GM19328 (cell line): ENCODE results near the gene FCN1.

ENCODE experiments used
- ATAC-seq: cut with Tn5 transposase; IDR thresholded peaks from one replicate; pipeline ENCODE4 v1.9.1; 2021; ENCODE audit warnings: mild to moderate bottlenecking, moderate library complexity; ENCODE audit not compliant: unreplicated experiment

The FCN1 gene

DNA sequence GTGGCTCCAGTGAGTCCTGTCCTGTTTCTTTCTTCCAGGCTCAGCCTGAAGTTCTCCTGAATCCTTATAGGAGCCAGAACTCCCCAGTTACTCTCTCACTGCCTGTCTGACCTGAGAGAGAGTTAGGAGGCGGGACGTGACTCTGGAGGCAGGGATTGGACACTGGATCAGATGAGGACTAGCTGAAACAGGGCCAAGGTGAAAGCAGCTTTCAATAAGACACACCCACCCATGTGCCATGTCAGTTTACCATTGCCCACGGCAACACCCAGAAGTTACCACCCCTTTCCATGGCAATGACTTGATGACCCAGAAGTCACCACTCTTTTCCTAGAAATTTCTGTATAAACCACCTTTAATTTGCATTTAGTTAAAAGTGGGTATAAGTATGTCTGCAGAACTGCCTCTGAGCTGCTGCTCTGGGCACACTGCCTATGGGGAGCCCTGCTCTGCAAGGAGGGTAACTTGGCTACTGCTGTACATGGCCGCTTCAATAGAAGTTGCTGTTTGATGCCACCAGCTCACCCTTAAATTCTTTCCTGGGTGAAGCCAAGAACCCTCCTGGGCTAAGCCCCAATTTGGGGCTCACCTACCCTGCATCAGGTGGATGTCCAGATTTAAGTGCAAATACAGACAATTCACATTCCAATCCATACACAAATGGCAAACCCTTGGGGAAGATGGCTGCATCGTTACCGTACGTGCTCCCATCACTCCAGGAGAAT is 23.4 kb downstream of the FCN1 start:
- no peak for ATAC-seq

DNA sequence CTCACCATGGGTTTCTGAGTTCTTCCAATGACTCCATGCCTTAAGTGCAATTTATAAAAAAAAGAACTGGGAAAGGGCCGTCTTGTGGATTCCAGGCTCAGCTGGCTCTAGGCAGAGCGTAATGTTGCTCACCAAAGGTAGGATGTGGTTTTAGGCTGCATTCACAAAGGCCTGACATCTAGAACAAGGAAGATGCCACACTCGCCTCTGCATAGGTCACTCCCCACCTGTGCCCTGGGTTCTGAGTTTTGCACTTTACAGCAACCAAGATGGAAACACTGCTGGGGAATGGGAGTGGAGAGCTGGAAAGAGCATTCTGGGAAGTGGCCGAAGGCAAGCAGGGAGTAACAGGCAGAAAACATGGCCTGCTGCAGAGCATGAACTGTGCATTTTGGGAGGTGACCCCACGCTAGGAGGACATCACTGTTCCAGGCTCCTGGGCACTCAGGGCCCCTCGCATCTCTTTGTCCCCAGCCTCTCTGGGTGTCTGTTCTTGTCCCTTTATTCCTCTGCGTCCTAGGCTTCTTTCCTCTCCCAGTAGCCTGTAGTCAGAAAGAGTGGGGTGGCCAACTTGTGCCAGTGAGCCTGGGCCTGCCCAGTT is 24.8 kb downstream of the FCN1 start:
- no peak for ATAC-seq

DNA sequence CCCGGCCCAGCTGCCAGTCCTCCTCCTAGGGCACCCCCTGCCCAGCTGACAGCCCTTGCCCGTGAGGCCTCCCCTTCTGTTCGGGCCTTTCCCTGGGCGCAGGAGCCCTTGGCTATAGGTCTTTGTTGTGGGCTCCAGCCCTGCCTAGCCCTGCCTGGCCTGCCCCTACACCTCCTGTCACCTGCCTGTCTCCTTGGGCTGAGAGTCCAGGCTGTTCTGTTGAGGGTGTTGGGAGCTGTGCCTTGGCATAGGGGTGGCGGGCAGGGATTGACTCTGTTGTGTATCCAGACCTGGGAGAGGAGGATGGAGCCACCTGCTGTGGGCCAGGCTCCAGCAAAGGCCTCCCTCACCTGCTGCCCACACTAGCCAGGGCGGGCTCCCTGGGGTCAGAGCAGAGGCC is 25.5 kb downstream of the FCN1 start:
- no peak for ATAC-seq

DNA sequence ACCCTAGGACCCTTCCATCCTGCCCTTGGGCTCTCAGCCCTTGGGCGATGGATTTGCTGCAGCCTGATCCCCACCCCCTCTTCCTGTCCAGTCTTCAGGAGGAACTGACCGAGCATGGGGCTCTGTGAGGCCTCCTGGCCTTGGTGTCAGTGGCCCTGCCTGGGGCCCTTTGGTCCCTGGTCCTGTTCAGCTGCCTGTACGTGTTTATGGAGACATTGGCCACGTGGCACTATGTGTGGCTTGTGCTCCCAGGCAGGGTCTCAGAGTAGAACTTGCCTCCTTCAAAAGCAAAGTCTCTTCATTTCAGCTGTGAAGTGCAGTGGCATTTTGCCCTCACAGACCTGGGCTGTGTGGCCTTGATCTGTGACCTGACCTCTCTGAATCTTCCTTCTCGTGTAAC is 26.0 kb downstream of the FCN1 start:
- no peak for ATAC-seq

DNA sequence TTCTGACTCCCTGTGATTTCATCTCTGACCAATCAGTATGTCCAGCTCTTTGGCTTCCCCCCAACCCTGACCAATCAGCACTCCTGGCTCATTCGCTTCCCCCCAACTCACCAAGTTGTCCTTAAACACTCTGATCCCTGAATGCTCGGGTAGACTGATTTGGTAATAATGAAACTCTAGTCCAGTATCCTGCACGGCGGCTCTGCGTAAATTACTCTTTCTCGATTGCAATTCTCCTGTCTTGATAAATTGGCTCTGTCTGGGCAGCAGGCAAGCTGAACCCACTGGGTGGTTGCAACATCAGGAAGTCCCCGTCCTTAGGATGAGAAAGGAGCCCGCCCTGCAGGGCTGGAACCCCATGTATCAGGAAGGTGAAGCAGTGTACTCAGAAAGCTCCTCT is 26.7 kb downstream of the FCN1 start:
- no peak for ATAC-seq

GRCh38 chr9:134890155-134890495 is 27.6 kb downstream of the FCN1 start:
- ATAC-seq = no peak

DNA sequence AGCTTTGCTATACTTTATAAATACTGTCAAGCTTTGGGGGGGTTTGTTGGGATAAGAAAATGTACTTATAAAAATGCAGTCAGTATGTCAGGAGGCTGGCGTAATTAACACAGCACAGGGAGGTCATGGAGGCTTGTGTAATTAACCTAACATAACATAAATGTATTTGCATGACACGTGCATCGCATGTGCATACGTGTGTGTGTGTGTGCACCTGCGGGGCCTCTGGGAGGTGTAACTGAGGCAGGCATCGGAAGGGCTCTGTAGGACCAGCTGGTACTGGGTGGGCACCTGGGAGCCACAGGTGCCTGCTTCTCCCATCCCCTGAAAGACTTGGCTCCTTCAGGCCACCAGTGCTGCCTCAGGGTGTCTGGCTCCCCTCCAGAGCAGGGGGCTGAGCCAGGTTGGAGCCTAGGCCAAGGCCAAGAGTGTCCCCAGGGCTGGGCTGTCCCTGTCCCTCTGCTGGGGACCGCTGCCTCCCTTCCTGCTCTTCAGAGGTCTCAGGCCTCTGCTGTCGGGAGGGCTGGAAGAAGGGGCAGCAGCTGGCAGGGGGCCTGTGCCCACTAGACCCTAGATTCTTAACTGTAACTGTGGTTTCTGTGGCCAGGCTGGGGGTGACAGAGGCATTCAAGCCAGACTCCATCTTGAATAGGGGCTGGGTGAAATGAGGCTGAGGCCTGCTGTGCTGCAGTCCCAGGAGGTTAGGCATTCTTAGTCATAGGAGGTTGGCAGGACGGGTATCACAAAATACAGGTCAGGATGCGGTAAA is 28.1 kb downstream of the FCN1 start:
- ATAC-seq = no peak

DNA sequence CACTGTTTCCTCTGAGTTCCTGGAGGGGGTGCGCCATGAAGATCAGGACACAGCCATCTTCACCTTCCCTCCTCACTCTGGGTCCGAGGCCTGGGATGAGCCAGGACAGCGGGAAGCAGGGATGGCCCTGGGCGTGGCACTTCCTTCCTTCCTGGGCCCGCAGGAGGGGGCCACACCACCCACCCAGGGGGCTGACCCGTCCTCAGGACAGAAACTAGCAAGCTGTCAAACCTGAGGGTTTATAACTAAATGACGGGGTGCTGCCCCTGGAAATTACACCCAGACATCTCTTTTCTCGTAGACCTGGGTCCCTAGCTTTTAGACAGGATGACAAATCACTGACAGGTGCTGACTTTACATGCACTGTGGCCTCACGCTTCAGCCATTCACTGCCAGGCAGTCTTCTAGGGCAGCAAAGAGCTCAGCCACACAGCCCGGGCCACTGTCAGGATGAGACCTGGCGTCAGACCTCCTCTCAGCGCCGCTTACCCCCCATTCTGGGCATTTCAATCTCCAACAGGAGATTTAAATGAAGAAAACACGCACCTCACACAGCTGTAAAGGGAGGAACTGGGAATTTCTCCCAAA is 29.0 kb downstream of the FCN1 start:
- ATAC-seq = no peak

GRCh38 chr9:134887686-134888602 is 29.8 kb downstream of the FCN1 start:
- ATAC-seq = no peak

GRCh38 chr9:134887219-134887618 is 30.5 kb downstream of the FCN1 start:
- no peak for ATAC-seq

DNA sequence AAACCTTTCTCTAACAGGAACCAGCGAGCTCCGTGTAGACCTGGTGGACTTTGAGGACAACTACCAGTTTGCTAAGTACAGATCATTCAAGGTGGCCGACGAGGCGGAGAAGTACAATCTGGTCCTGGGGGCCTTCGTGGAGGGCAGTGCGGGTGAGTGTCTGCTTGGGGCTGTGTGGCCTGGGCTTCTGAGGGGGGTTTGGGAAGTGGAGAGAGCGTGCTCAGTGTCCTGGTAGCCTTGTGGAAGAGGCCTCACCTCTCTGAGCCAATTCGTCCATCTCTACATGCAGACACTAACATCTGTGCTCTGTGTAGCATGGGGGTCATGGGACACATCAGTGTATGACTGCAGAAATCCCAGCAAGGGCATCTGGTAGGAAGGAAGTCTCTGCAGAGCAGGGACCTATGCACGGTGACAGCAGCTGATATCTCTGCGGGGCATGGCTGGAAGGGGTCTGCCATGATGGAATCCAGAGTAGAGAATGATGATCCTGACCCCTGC is 31.2 kb downstream of the FCN1 start:
- ATAC-seq = no peak

DNA sequence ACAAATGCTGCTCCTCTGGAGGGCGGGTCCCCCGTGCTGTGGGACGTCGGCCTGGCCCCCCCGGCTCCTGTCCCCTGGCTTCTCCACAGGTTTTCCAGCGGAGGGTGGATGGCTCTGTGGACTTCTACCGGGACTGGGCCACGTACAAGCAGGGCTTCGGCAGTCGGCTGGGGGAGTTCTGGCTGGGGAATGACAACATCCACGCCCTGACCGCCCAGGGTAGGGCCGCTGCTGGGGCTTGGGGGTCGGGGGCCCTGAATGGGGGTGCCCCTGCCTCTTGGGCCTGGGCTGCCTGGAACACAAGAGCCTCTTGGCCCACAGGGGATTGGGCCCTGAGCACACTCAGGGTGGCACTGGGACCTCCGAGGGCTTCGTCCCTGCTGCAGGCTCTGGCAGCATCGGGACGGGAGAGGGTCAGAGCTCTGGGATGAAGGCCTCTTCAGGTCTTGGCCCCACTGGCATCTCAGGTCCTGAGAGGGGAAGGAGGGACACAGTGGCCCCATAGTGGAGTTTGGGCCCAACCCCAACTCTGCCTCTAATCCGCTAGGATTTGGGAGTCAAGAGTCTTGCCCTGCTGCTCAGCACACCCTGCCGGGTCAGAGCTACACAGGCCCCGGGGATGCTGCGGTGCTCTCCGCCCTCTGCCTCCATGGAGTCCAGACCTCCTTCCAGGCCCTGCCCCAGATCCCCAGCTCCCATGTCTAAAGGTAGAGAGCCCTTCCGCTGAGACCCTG is 31.9 kb downstream of the FCN1 start:
- ATAC-seq = no peak

DNA sequence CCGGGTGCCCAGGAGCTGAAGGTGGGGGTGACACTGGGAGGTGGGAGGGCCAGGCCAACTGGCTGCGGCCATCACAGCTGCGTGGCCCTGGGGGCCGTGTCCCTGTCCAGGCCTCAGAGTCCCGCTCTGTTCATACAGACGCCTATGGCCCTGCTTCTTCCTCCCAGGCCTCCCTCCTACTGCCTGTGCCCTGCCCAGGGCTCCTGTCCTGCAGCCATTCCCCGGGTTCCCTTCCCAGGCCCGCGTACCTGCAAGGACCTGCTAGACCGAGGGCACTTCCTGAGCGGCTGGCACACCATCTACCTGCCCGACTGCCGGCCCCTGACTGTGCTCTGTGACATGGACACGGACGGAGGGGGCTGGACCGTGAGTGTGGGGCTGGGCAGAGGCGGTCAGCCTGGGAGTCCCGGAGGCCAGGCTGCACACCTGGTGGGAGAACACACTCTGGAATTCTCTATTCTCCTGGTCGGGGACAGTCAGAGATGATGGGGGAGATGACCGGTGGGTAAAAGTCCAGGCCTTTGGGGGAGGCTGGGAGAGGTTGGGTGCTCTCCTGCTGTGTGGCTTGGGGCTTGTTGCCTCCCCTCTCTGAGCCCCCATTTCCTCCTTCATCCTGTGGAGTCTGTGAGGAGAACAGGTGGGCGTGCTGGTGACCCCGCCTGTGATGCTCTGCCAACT is 32.6 kb downstream of the FCN1 start:
- no peak for ATAC-seq

DNA sequence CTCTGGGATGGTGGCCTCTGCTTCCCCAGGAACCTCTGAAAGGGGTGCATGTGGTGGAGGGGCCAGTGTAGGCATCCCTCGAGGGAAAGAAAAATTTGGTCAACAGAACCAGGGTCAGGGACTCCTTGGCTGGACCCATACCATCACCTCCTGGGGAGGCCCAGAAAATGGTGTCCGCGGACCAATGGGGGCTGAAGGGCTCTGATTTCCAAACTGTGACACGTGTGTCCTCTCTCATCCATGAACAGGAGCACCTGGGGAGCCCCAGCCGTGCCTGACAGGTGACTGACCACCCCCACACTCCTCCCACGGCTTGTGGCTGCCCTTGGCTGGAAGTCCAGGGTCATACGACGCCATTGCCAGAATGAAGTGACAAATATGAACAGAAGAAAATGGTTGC is 33.2 kb downstream of the FCN1 start:
- no peak for ATAC-seq

- no peak for ATAC-seq
Measured at GRCh38 chr9:134883040-134883782, 34.5 kb downstream of the FCN1 start.

- no peak for ATAC-seq
Measured at GRCh38 chr9:134882204-134882785, 35.4 kb downstream of the FCN1 start.

DNA sequence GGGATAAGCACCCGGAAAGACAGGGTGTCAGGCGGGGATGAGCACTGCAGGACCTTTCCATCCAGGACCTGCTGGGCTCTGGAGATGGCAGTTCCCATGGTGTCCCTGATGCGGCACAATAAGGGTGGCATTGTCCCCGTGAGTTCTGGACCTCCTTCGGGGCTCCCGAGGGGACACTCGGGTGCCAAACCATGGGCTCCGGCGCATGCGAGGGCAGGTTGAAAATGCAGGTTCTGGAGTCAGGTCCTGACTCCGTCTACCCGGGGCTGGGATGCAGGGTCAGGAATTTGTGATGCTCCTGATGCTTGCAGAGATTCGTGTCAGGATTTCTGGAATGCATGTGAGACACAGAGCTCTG is 36.4 kb downstream of the FCN1 start:
- no peak for ATAC-seq
